Astrocyte (in vitro differentiated cells and primary cell): ENCODE data around the gene IFNLR1. TPM values are rescaled to one million over a fixed set of nuclear protein-coding genes. Genes with fewer than 3 reads are reported as not detected.

Experiments used
- DNase-seq: peaks from one replicate; pipeline ENCODE4 v3.0.0-alpha.2; 2010; ENCODE audit warnings: low read depth
- FAIRE-seq: peaks from 2 replicates; lab custom pipeline; 2011; peaks lifted over from hg19 to GRCh38; lab: Jason Lieb, UNC
- H2AFZ ChIP-seq: 2 replicates; pipeline ENCODE4 v1.6.0; 2012; ENCODE audit warnings: low read depth, low read length, inconsistent platforms
- H3K27ac ChIP-seq: 2 replicates; pipeline ENCODE4 v1.5.1; 2011; ENCODE audit warnings: low read depth, low read length, inconsistent platforms
- H3K27me3 ChIP-seq: 2 replicates; pipeline ENCODE4 v1.6.0; 2011; ENCODE audit warnings: low read length, inconsistent platforms; ENCODE audit not compliant: insufficient read depth
- H3K36me3 ChIP-seq: 2 replicates; pipeline ENCODE4 v1.5.1; 2011; ENCODE audit warnings: low read length, inconsistent platforms; ENCODE audit not compliant: insufficient read depth
- H3K4me1 ChIP-seq: 2 replicates; pipeline ENCODE4 v1.5.1; 2011; ENCODE audit warnings: low read length, inconsistent platforms; ENCODE audit not compliant: insufficient read depth
- H3K4me2 ChIP-seq: 2 replicates; pipeline ENCODE4 v1.6.0; 2012; ENCODE audit warnings: low read length, inconsistent platforms
- H3K4me3 ChIP-seq: 2 replicates; pipeline ENCODE4 v1.5.1; 2011; ENCODE audit warnings: low read depth, mild to moderate bottlenecking, low read length, inconsistent platforms; ENCODE audit not compliant: insufficient read depth
- H3K79me2 ChIP-seq: 2 replicates; pipeline ENCODE4 v1.6.0; 2012; ENCODE audit warnings: mild to moderate bottlenecking, low read length, inconsistent platforms; ENCODE audit not compliant: insufficient read depth
- H3K9ac ChIP-seq: 2 replicates; pipeline ENCODE4 v1.6.0; 2012; ENCODE audit warnings: mild to moderate bottlenecking, low read length, inconsistent platforms
- H3K9me3 ChIP-seq: 2 replicates; pipeline ENCODE4 v1.5.1; 2012; ENCODE audit warnings: low read depth, mild to moderate bottlenecking, low read length, inconsistent platforms; ENCODE audit not compliant: insufficient read depth
- H4K20me1 ChIP-seq: 2 replicates; pipeline ENCODE4 v1.6.0; 2012; ENCODE audit warnings: low read length, inconsistent platforms; ENCODE audit not compliant: insufficient read depth
- H3K27ac Mint-ChIP-seq: one replicate; pipeline ENCODE4 v1.8.0; 2021; ENCODE audit warnings: mild to moderate bottlenecking, mixed read lengths; ENCODE audit not compliant: unreplicated experiment
- H3K27me3 Mint-ChIP-seq: one replicate; pipeline ENCODE4 v1.8.0; 2021; ENCODE audit warnings: low read depth, mixed read lengths; ENCODE audit not compliant: unreplicated experiment
- H3K36me3 Mint-ChIP-seq: one replicate; pipeline ENCODE4 v1.8.0; 2021; ENCODE audit warnings: low read depth, mixed read lengths; ENCODE audit not compliant: unreplicated experiment
- H3K4me1 Mint-ChIP-seq: one replicate; pipeline ENCODE4 v1.8.0; 2021; ENCODE audit warnings: low read depth, mixed read lengths; ENCODE audit not compliant: unreplicated experiment
- H3K4me3 Mint-ChIP-seq: one replicate; pipeline ENCODE4 v1.8.0; 2021; ENCODE audit warnings: mild to moderate bottlenecking, moderate library complexity, mixed read lengths; ENCODE audit not compliant: unreplicated experiment
- H3K9me3 Mint-ChIP-seq: one replicate; pipeline ENCODE4 v1.8.0; 2021; ENCODE audit warnings: mild to moderate bottlenecking, mixed read lengths; ENCODE audit not compliant: unreplicated experiment
- EZH2 ChIP-seq: IDR thresholded peaks from 2 replicates; pipeline ENCODE4 v1.6.1; 2012; ENCODE audit warnings: mild to moderate bottlenecking, low read length, inconsistent platforms; ENCODE audit not compliant: insufficient read depth
- total RNA-seq: library from RNA; stranded (reverse); gene quantifications from 2 replicates; pipeline ENCODE4 v1.2.1, GENCODE V29; 2021
- TF ChIP-seq, protein P1 (sequence below): IDR thresholded peaks from 2 replicates; pipeline ENCODE4 v1.5.1; 2011; ENCODE audit warnings: low read depth, mild to moderate bottlenecking, inconsistent platforms, low read length, moderate library complexity; ENCODE audit not compliant: insufficient read depth

The IFNLR1 gene
- total RNA-seq, 1 donor from 2014 or later, result 1.5 TPM

DNA sequence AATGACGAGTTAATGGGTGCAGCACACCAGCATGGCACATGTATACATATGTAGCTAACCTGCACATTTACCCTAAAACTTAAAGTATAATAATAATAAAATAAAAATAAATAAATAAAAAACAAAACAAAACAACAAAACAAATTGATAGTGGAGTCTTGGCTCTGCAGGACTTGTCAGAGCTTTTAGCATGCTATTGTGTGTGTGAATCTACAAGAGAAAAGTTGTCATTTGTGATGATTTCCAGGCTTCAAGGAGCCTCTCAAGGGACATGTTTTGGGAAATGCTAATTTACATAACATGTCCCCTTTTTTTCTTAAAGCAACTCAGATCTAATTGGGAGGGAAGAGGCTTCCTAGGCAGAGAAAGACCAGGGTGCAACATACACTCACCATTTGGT, 53.3 kb downstream of the IFNLR1 start:
- no peak overlapping the region for H3K9ac ChIP-seq
- Mint-ChIP-seq H3K27me3 (peaks cover 11% of the 10 kb centered on the region), H3K9me3 (peaks cover 15% of the 10 kb centered on the region), H3K27ac (no peak overlapping the region), H3K36me3 (no peaks in the 10 kb centered on the region), H3K4me1 (no peaks in the 10 kb centered on the region), H3K4me3 (no peak overlapping the region)
- no peaks in the 10 kb centered on the region for H3K4me1 ChIP-seq
- no peaks in the 10 kb centered on the region for H3K36me3 ChIP-seq
- H3K4me3 ChIP-seq, result no peak overlapping the region
- no peaks in the 10 kb centered on the region for H4K20me1 ChIP-seq
- FAIRE-seq, result no peak
- no peak for DNase-seq
- H2AFZ ChIP-seq, result no peak overlapping the region
- no peaks in the 10 kb centered on the region for H3K79me2 ChIP-seq
- no peaks in the 10 kb centered on the region for H3K9me3 ChIP-seq
- no peak overlapping the region for H3K27ac ChIP-seq
- H3K4me2 ChIP-seq, result no peak overlapping the region
- H3K27me3 ChIP-seq, result peaks cover 4% of the 10 kb centered on the region
- TF ChIP-seq, protein P1, sequence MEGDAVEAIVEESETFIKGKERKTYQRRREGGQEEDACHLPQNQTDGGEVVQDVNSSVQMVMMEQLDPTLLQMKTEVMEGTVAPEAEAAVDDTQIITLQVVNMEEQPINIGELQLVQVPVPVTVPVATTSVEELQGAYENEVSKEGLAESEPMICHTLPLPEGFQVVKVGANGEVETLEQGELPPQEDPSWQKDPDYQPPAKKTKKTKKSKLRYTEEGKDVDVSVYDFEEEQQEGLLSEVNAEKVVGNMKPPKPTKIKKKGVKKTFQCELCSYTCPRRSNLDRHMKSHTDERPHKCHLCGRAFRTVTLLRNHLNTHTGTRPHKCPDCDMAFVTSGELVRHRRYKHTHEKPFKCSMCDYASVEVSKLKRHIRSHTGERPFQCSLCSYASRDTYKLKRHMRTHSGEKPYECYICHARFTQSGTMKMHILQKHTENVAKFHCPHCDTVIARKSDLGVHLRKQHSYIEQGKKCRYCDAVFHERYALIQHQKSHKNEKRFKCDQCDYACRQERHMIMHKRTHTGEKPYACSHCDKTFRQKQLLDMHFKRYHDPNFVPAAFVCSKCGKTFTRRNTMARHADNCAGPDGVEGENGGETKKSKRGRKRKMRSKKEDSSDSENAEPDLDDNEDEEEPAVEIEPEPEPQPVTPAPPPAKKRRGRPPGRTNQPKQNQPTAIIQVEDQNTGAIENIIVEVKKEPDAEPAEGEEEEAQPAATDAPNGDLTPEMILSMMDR, result no peak
- TF ChIP-seq EZH2, result no peak

DNA sequence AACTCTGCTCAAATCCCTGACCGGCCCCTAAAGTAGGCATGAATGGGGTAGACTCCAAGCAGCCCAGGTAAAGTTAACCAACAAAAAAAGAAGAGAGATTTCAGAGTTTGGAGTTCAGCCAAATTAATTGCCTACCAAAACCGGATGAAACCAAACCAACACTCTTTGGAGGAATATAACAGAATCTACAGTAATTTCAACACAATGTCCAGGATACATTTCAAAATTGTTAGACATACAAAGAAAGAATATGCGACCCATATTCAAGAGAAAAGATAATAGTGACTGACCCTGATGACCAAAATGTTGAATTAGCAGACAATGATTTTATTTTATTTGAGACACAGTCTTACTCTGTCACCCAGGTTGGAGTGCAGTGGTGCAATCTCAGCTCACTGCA, 56.7 kb downstream of the IFNLR1 start:
- peaks cover 2% of the 10 kb centered on the region for H3K27me3 ChIP-seq
- no peak overlapping the region for H3K27ac Mint-ChIP-seq
- H3K4me3 ChIP-seq, result no peak overlapping the region
- H3K36me3 Mint-ChIP-seq, result no peaks in the 10 kb centered on the region
- FAIRE-seq, result no peak
- peaks cover 12% of the 10 kb centered on the region for H3K9me3 Mint-ChIP-seq
- H3K9ac ChIP-seq, result no peak overlapping the region
- no peaks in the 10 kb centered on the region for H3K79me2 ChIP-seq
- no peaks in the 10 kb centered on the region for H3K27me3 Mint-ChIP-seq
- no peak overlapping the region for H3K27ac ChIP-seq
- DNase-seq, result no peak
- no peak overlapping the region for H2AFZ ChIP-seq
- H3K4me3 Mint-ChIP-seq, result no peak overlapping the region
- no peaks in the 10 kb centered on the region for H3K4me1 ChIP-seq
- no peaks in the 10 kb centered on the region for H3K36me3 ChIP-seq
- H3K4me2 ChIP-seq, result no peak overlapping the region
- H3K4me1 Mint-ChIP-seq, result no peaks in the 10 kb centered on the region
- no peaks in the 10 kb centered on the region for H3K9me3 ChIP-seq
- TF ChIP-seq, protein P1, result no peak
- no peak for TF ChIP-seq EZH2
- H4K20me1 ChIP-seq, result no peaks in the 10 kb centered on the region

DNA sequence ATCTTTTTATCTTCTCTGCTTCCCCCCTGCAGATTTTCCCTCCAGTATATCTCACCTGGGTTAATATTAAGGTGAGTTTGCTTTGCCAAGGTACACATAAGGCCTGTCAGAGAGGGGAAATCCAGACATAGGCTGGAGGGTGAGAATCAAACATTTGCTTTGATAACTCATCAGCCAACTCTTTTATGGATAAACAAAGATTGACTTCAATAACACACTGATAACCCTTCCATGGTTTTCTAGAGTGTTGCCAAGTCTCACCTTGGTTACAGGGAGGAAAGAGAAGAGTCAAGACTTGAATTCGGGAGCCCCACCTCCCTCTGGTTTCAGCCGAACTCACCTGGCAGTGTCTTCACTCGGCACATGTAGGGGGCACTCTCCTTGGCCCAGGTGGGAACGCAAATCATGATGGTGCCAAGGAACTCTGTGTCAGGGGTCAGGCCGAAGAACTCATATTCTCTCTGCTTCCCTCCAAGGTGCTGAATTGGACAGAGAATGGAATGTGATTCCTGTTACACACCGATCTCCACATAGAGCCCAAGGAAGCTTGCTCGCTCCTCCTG, 59.2 kb downstream of the IFNLR1 start:
- TF ChIP-seq, protein P1, result no peak
- TF ChIP-seq EZH2, result no peak
- no peaks in the 10 kb centered on the region for H4K20me1 ChIP-seq
- DNase-seq (no peak), FAIRE-seq (no peak)
- no peak overlapping the region for H3K4me3 ChIP-seq
- H3K9ac ChIP-seq, result no peak overlapping the region
- H3K9me3 ChIP-seq, result no peaks in the 10 kb centered on the region
- H2AFZ ChIP-seq, result no peak overlapping the region
- no peaks in the 10 kb centered on the region for H3K36me3 Mint-ChIP-seq
- no peak overlapping the region for H3K4me3 Mint-ChIP-seq
- H3K36me3 ChIP-seq, result no peaks in the 10 kb centered on the region
- H3K4me1 ChIP-seq, result no peaks in the 10 kb centered on the region
- H3K79me2 ChIP-seq, result no peaks in the 10 kb centered on the region
- no peak overlapping the region for H3K27ac Mint-ChIP-seq
- H3K27ac ChIP-seq, result no peak overlapping the region
- H3K27me3 Mint-ChIP-seq, result no peaks in the 10 kb centered on the region
- no peaks in the 10 kb centered on the region for H3K27me3 ChIP-seq
- peaks cover 9% of the 10 kb centered on the region for H3K9me3 Mint-ChIP-seq
- H3K4me2 ChIP-seq, result no peak overlapping the region
- H3K4me1 Mint-ChIP-seq, result peaks cover 3% of the 10 kb centered on the region
